ENCODE measurements around the gene ANXA4.
A peak's percentile ranks its signal among the peaks of the same experiment; 100 is the strongest.
"Not testable (repeated sequence)": the region's sequence is repeated elsewhere in the genome, so short reads cannot be mapped to it uniquely, and the experiment has no call there.

ANXA4 gene

DNA sequence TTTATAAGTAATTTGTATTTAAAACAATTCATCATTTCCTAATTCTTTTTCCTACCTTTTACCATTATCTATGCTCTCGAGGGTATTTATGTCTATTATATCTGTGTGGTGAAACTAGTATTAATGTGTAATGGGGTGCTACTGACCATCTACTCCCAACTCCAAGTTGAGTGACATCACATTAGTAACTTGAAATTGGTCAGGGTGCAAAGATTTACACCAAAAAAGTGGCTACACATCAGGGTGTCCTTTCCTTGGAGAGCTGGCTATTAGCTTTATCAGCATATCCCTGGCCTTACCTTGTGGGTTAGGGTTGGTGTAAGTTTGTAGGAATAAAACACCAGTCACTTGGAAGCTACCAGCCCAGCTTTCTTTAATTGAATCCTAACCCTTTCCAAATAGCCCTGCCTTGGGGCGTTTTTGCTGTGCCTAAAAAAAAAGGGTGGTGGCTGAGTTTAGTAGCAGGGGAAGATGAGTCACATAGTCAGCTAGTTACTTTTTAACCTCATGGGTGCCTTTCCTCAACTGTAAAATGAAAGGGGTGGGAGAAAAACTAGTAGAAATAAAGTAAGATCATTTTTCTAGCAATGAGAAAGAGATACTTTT, 14.0 kb downstream of the ANXA4 start:
- intact Hi-C loops (cut with DNase I; ENCODE audit: low total_unique reads): no loop called here
- H3K4me1 ChIP-seq: peaks cover 0 to 52% (median 31%) of the 10 kb centered on the region in 4 donors
- H3K36me3 ChIP-seq: peaks cover 9 to 16% (median 13%) of the 10 kb centered on the region in 3 donors
- DNase-seq: peak in 1 of 2 donors; percentile 57
- H3K4me3 ChIP-seq: no peak overlapping the region
- peak overlapping the region; percentile 38 to 70 for H3K27ac ChIP-seq
- TF ChIP-seq, protein P1, sequence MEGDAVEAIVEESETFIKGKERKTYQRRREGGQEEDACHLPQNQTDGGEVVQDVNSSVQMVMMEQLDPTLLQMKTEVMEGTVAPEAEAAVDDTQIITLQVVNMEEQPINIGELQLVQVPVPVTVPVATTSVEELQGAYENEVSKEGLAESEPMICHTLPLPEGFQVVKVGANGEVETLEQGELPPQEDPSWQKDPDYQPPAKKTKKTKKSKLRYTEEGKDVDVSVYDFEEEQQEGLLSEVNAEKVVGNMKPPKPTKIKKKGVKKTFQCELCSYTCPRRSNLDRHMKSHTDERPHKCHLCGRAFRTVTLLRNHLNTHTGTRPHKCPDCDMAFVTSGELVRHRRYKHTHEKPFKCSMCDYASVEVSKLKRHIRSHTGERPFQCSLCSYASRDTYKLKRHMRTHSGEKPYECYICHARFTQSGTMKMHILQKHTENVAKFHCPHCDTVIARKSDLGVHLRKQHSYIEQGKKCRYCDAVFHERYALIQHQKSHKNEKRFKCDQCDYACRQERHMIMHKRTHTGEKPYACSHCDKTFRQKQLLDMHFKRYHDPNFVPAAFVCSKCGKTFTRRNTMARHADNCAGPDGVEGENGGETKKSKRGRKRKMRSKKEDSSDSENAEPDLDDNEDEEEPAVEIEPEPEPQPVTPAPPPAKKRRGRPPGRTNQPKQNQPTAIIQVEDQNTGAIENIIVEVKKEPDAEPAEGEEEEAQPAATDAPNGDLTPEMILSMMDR (IDR thresholded peaks at IDR 0.05): no peak
- no peaks in the 10 kb centered on the region for H3K9me3 ChIP-seq
- no peaks in the 10 kb centered on the region for H3K27me3 ChIP-seq

GRCh38 chr2:69762025-69762424, 20.1 kb downstream of the ANXA4 start:
- no peak overlapping the region for H3K4me3 ChIP-seq
- intact Hi-C loops (cut with DNase I; ENCODE audit: low total_unique reads): no loop called here
- peaks cover 9 to 16% (median 13%) of the 10 kb centered on the region in 3 donors for H3K36me3 ChIP-seq
- peak overlapping the region; percentile 57 to 72 for H3K27ac ChIP-seq
- TF ChIP-seq, protein P1 (IDR thresholded peaks at IDR 0.05): no peak
- no peak for DNase-seq
- H3K4me1 ChIP-seq: peaks cover 0 to 31% (median 23%) of the 10 kb centered on the region in 4 donors
- H3K9me3 ChIP-seq: no peaks in the 10 kb centered on the region
- H3K27me3 ChIP-seq: no peaks in the 10 kb centered on the region

DNA sequence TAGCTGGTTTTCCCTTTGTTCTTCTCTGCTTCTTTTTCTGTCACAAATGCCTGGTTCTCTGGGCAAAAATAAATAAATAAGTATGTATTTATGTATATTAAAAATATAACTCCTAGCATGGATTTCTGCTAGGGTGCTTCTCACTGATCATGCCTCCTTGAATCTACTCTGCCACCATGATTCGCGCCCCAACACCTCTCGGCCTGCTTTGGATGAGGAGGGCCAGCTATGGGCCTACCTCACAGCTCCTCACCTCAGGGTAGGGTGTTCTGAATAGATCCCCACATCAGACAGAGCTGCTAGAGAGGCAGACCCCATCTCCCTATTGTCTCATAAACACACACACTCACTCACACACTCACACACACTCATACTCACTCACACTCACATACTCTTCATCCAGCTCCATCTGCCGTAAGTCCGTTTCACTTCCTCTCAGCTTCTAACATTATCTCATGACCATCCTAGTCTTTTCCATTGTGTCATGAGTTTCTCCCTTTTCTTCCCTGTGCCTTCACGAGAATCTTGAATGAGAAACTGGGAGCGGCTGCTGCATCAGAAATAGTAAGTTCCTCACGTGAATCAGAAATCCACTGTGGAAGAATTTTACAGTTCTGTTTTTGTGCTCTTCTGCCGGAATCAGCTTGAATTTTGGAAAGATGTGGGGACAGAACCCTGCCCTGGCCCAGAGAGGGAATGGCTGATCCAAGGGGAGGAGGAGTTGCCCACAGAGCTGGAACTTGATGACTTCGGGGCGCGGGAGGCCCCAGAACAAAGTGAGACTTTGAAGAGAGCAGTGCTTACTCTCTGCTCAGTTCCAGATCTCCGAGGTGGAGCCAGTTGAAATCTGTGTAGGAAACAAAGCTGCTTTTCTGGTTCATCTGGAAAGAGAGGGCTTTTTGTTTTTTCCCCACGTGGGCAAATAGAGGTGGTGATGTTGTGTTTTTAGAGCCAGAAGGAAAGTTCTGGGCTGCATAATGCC, 20.9 kb downstream of the ANXA4 start:
- no peaks in the 10 kb centered on the region for H3K9me3 ChIP-seq
- intact Hi-C loops (cut with DNase I; ENCODE audit: low total_unique reads): no loop called here
- peak overlapping the region; percentile 57 to 72 for H3K27ac ChIP-seq
- TF ChIP-seq, protein P1 (IDR thresholded peaks at IDR 0.05): no peak
- peak in 1 of 2 donors; percentile 37 for DNase-seq
- peak overlapping the region; percentile 19 to 25 for H3K4me3 ChIP-seq
- H3K4me1 ChIP-seq: peaks cover 0 to 37% (median 30%) of the 10 kb centered on the region in 4 donors
- peaks cover 5 to 9% (median 7%) of the 10 kb centered on the region in 3 donors for H3K36me3 ChIP-seq
- H3K27me3 ChIP-seq: no peaks in the 10 kb centered on the region

GRCh38 chr2:69763831-69764230, 21.9 kb downstream of the ANXA4 start:
- H3K9me3 ChIP-seq; DNase-seq; intact Hi-C loops (cut with DNase I; ENCODE audit: low total_unique reads); H3K27me3 ChIP-seq; H3K4me3 ChIP-seq; H3K36me3 ChIP-seq: not testable (repeated sequence)
- Histone ChIP-seq H3K4me1 (peaks cover 0 to 47% (median 36%) of the 10 kb centered on the region in 4 donors), H3K27ac (peak overlapping the region in 1 of 2 donors; percentile 72)

DNA sequence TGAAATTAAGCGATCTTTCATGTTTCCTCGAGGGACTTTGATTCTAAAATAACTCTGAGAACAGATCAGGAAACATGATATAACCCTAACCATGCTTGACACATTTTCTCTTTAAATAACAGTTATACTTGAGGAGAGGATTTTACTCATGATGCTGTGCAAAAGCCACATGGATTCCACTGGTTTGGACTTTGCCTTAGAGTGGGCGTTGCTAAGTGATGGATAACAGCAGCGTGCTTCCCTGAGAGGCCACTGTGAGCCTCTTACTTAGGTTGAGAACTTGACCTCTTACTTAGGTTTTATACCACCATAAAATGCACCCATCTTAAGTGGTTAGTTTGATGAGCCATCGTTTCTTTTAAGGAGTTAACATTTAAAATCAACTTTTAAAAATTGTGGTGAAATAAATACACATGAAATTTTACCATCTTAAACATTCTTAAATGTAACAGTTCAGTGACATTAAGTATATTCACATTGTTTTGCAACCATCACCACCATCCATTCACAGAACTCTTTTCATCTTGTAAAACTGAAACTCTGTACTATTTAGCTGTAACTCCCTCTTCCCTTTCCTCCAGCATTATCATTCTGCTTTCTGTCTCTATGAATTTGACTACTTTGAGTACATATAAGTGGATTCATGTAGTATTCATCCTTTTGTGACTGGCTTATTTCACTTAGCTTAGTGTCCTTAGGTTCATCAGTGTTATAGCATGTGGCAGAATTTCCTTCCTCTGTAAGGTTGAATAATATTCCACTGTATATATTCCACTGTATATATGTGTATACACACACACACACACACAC, 22.6 kb downstream of the ANXA4 start:
- intact Hi-C loops (cut with DNase I; ENCODE audit: low total_unique reads): no loop called here
- Histone ChIP-seq H3K4me3 (no peak overlapping the region), H3K4me1 (peaks cover 0 to 53% (median 41%) of the 10 kb centered on the region in 4 donors), H3K27ac (no peak overlapping the region), H3K27me3 (no peaks in the 10 kb centered on the region), H3K36me3 (no peaks in the 10 kb centered on the region), H3K9me3 (no peaks in the 10 kb centered on the region)
- no peak for DNase-seq
- TF ChIP-seq, protein P1 (IDR thresholded peaks at IDR 0.05): no peak
